ENCODE data around the gene KAT8.
A peak's percentile ranks its signal among the peaks of the same experiment; 100 is the strongest.
"Not testable (repeated sequence)": the region's sequence is repeated elsewhere in the genome, so short reads cannot be mapped to it uniquely, and the experiment has no call there.

KAT8 gene

GRCh38 chr16:31150976-31151375 lies 33.5 kb downstream of the KAT8 start:
- DNase-seq: not testable (repeated sequence)

- DNase-seq: peak; percentile 32
Measured at GRCh38 chr16:31157136-31157535, 39.7 kb downstream of the KAT8 start.

GRCh38 chr16:31167315-31167714 lies 49.9 kb downstream of the KAT8 start:
- DNase-seq: no peak

GRCh38 chr16:31168848-31169247 lies 51.4 kb downstream of the KAT8 start:
- DNase-seq: no peak

- not testable (repeated sequence) for DNase-seq
Measured at GRCh38 chr16:31170048-31170447, 52.6 kb downstream of the KAT8 start.

GRCh38 chr16:31177136-31177535 lies 59.7 kb downstream of the KAT8 start:
- DNase-seq: peak; percentile 23

GRCh38 chr16:31179219-31179746 lies 61.8 kb downstream of the KAT8 start:
- no peak for DNase-seq

GRCh38 chr16:31179747-31180459 lies 62.4 kb downstream of the KAT8 start, which contains the start of gene FUS:
TSS of gene FUS (plus strand) at chr16:31180139. CDS start at chr16:31180215, 76 bp downstream.
- DNase-seq: peak; percentile 89
